OCI-LY3 (cell line): ENCODE results near the gene MYADM.

Experiments
- H2AFZ ChIP-seq: fragments of 200-600, 300-600 bp; shearing (Covaris generic); 2 replicates; pipeline ENCODE4 v1.6.0; 2014; ENCODE audit warnings: antibody characterized with exemption, low read depth, low read length
- H3K27ac ChIP-seq: fragments of 200-600, 300-600 bp; sonication (generic); 2 replicates; pipeline ENCODE4 v1.5.1; 2014; ENCODE audit warnings: mild to moderate bottlenecking, low read length, moderate library complexity, mixed read lengths
- H3K27me3 ChIP-seq: fragments of 200-600, 300-600 bp; sonication (generic); 2 replicates; pipeline ENCODE4 v1.6.1; 2014; ENCODE audit warnings: low read depth, low read length, mixed read lengths
- H3K36me3 ChIP-seq: fragments of 200-600, 300-600 bp; sonication (generic); replicated peaks from 2 replicates; pipeline ENCODE3; 2014; ENCODE audit warnings: low read depth, low read length, mixed read lengths
- H3K4me1 ChIP-seq: fragments of 300-600, 200-600 bp; sonication (generic); 2 replicates; pipeline ENCODE4 v1.6.1; 2014; ENCODE audit warnings: low read length, mixed read lengths
- H3K4me2 ChIP-seq: fragments of 200-600, 300-600 bp; sonication (generic); 2 replicates; pipeline ENCODE4 v1.6.1; 2014; ENCODE audit warnings: low read length, mixed read lengths
- H3K4me3 ChIP-seq: fragments of 300-600, 200-600 bp; sonication (generic); 2 replicates; pipeline ENCODE4 v1.5.1; 2014; ENCODE audit warnings: antibody characterized with exemption, mild to moderate bottlenecking, low read length, moderate library complexity
- H3K79me2 ChIP-seq: fragments of 300-600, 200-600 bp; shearing (Covaris generic); 2 replicates; pipeline ENCODE4 v1.6.1; 2014; ENCODE audit warnings: mild to moderate bottlenecking, low read length, mixed read lengths
- H3K9ac ChIP-seq: fragments of 300-600, 200-600 bp; shearing (Covaris generic); 2 replicates; pipeline ENCODE4 v1.6.0; 2014; ENCODE audit warnings: mild to moderate bottlenecking, low read length, moderate library complexity
- H3K9me3 ChIP-seq: fragments of 200-600, 300-600 bp; shearing (Covaris generic); 2 replicates; pipeline ENCODE4 v1.6.1; 2014; ENCODE audit warnings: low read length, mixed read lengths; ENCODE audit not compliant: insufficient read depth
- H4K20me1 ChIP-seq: fragments of 200-600, 300-600 bp; sonication (generic); 2 replicates; pipeline ENCODE4 v1.6.1; 2016; ENCODE audit warnings: low read length, mixed read lengths; ENCODE audit not compliant: insufficient read depth
- CTCF ChIP-seq: fragments of 200-600, 300-600 bp; sonication (generic); IDR thresholded peaks from 2 replicates; pipeline ENCODE4 v1.5.1; 2014; ENCODE audit warnings: antibody characterized with exemption, low read length, low read depth
- EZH2phosphoT487 ChIP-seq: fragments of 200-600 bp; shearing (Covaris generic); IDR thresholded peaks from 2 replicates; pipeline ENCODE4 v1.6.1; 2018; ENCODE audit warnings: antibody characterized with exemption, mixed run types, low read depth

Gene MYADM

GRCh38 chr19:53875602-53876325, 8.1 kb downstream of the MYADM start:
- no peaks in the 10 kb centered on the region for H3K27me3 ChIP-seq
- H2AFZ ChIP-seq = no peak overlapping the region
- no peak overlapping the region for H3K4me3 ChIP-seq
- no peak overlapping the region for H3K4me2 ChIP-seq
- H3K27ac ChIP-seq = no peak overlapping the region
- H3K79me2 ChIP-seq = no peaks in the 10 kb centered on the region
- no peaks in the 10 kb centered on the region for H3K36me3 ChIP-seq
- no peaks in the 10 kb centered on the region for H3K4me1 ChIP-seq
- TF ChIP-seq EZH2phosphoT487 = no peak
- TF ChIP-seq CTCF = no peak
- no peaks in the 10 kb centered on the region for H3K9me3 ChIP-seq
- H3K9ac ChIP-seq = no peak overlapping the region
- H4K20me1 ChIP-seq = no peaks in the 10 kb centered on the region

DNA sequence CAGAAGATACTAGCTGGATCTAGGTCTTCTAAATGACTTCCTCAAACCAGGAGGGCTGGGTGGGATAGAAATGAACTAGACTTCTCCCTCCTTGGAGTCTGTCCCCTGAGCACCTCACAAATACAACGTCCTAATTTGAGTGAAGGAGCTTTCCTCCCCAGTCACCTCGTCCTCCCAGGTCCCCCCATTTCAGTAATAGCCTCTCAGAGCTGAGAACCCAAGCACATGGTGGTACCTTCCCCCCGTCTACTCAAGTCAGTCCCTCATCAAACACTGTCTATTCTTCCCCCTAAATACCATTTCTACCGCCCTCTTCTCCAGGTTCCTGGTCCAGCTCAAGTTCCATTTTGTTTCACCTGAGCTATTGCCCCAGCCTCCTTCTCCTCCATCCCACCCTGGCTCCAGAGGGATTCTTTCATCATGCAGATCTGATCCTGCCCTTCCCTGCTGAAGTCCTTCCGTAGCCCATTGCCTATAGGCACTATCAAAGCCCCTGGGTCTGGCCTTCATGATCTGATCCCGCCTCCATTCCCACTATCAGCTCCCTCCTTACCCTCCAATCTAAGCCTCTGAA, 9.1 kb downstream of the MYADM start:
- no peaks in the 10 kb centered on the region for H3K27me3 ChIP-seq

DNA sequence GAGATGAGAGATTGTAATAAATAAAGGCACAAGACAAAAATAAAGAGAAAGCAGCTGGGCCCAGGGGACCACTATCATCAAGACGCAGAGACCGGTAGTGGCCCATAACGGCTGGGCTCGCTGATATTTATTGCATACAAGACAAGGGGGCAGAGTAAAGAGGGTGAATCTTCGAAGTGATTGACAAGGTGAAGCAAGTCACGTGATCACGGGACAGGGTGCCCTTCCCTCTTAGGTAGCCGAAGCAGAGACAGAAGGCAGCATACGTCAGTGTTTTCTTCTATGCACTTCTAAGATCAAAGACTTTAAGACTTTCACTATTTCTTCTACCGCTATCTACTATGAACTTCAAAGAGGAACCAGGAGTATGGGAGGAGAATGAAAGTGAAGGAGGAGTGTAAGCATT, 9.7 kb downstream of the MYADM start:
- no peak overlapping the region for H3K4me3 ChIP-seq
- no peak overlapping the region for H3K4me2 ChIP-seq
- no peak overlapping the region for H3K27ac ChIP-seq
- TF ChIP-seq CTCF (no peak), EZH2phosphoT487 (no peak)
- H4K20me1 ChIP-seq = no peaks in the 10 kb centered on the region
- no peaks in the 10 kb centered on the region for H3K79me2 ChIP-seq
- H3K9ac ChIP-seq = no peak overlapping the region
- H3K4me1 ChIP-seq = no peaks in the 10 kb centered on the region
- H3K27me3 ChIP-seq = no peaks in the 10 kb centered on the region
- no peaks in the 10 kb centered on the region for H3K9me3 ChIP-seq
- no peaks in the 10 kb centered on the region for H3K36me3 ChIP-seq
- H2AFZ ChIP-seq = no peak overlapping the region

More for the DNA sequence above, 9.1 kb downstream of the MYADM start:
- Histone ChIP-seq H3K4me2 (no peak overlapping the region), H3K4me3 (no peak overlapping the region), H4K20me1 (no peaks in the 10 kb centered on the region), H3K79me2 (no peaks in the 10 kb centered on the region), H3K27ac (no peak overlapping the region), H2AFZ (no peak overlapping the region), H3K9ac (no peak overlapping the region), H3K36me3 (no peaks in the 10 kb centered on the region), H3K9me3 (no peaks in the 10 kb centered on the region), H3K4me1 (no peaks in the 10 kb centered on the region)
- TF ChIP-seq EZH2phosphoT487 (no peak), CTCF (no peak)

DNA sequence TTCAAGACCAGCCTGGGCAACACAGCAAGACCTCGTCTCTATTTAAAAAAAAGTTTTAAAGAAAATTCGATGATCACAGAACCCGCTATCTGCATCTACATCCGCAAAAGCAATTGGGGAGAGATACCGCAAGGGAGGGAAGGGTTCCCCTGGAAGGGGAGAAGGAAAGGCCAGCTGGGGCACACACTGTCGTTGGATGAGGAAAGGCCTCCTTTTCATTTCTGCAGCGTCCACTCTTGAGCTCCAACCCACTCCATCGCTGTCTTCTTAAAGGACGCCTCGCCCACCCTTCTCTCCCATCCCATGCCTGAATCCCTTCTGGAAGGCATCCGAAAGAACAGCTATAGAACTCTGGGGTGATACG, 11.1 kb downstream of the MYADM start:
- Histone ChIP-seq H3K9ac (no peak overlapping the region), H2AFZ (no peak overlapping the region), H4K20me1 (no peaks in the 10 kb centered on the region), H3K27me3 (no peaks in the 10 kb centered on the region), H3K36me3 (no peaks in the 10 kb centered on the region), H3K4me2 (no peak overlapping the region), H3K4me3 (no peak overlapping the region), H3K27ac (no peak overlapping the region), H3K9me3 (no peaks in the 10 kb centered on the region), H3K4me1 (no peaks in the 10 kb centered on the region), H3K79me2 (no peaks in the 10 kb centered on the region)
- TF ChIP-seq CTCF (no peak), EZH2phosphoT487 (no peak)
